Measurements from ENCODE around the gene CDC25B.

Gene CDC25B

GRCh38 chr20:3758566-3758965 lies 37.5 kb upstream of the CDC25B start:
- H3K36me3 Mint-ChIP-seq: peaks cover 22% of the 10 kb centered on the region
- no peak overlapping the region for H3K27ac Mint-ChIP-seq
- H3K4me1 Mint-ChIP-seq: peaks cover 8% of the 10 kb centered on the region
- no peaks in the 10 kb centered on the region for H3K27me3 Mint-ChIP-seq
- no peak overlapping the region for H3K4me3 Mint-ChIP-seq
- ATAC-seq: no peak
- H3K9me3 Mint-ChIP-seq: no peaks in the 10 kb centered on the region

GRCh38 chr20:3759316-3759823 lies 36.7 kb upstream of the CDC25B start:
- H3K27ac Mint-ChIP-seq: no peak overlapping the region
- no peak overlapping the region for H3K4me3 Mint-ChIP-seq
- no peaks in the 10 kb centered on the region for H3K27me3 Mint-ChIP-seq
- H3K4me1 Mint-ChIP-seq: peaks cover 16% of the 10 kb centered on the region
- peaks cover 22% of the 10 kb centered on the region for H3K36me3 Mint-ChIP-seq
- no peak for ATAC-seq
- no peaks in the 10 kb centered on the region for H3K9me3 Mint-ChIP-seq

- Mint-ChIP-seq H3K4me1 (peaks cover 21% of the 10 kb centered on the region), H3K36me3 (peaks cover 22% of the 10 kb centered on the region), H3K4me3 (no peak overlapping the region), H3K27me3 (no peaks in the 10 kb centered on the region), H3K27ac (no peak overlapping the region), H3K9me3 (no peaks in the 10 kb centered on the region)
- no peak for ATAC-seq
These were observed 36.2 kb upstream of the CDC25B start for GRCh38 chr20:3759884-3760283.

GRCh38 chr20:3760655-3761348 lies 35.3 kb upstream of the CDC25B start:
- Mint-ChIP-seq H3K9me3 (no peaks in the 10 kb centered on the region), H3K27ac (no peak overlapping the region), H3K4me1 (peaks cover 30% of the 10 kb centered on the region), H3K4me3 (no peak overlapping the region), H3K27me3 (no peaks in the 10 kb centered on the region), H3K36me3 (peaks cover 18% of the 10 kb centered on the region)
- ATAC-seq: no peak

- H3K27me3 Mint-ChIP-seq: no peaks in the 10 kb centered on the region
- peak overlapping the region; percentile 36 for H3K27ac Mint-ChIP-seq
- H3K4me3 Mint-ChIP-seq: no peak overlapping the region
- H3K9me3 Mint-ChIP-seq: no peaks in the 10 kb centered on the region
- H3K4me1 Mint-ChIP-seq: peaks cover 51% of the 10 kb centered on the region
- ATAC-seq: no peak
- peaks cover 6% of the 10 kb centered on the region for H3K36me3 Mint-ChIP-seq
These were observed 32.2 kb upstream of the CDC25B start for GRCh38 chr20:3763671-3764601.

GRCh38 chr20:3764659-3765058 lies 31.5 kb upstream of the CDC25B start:
- Mint-ChIP-seq H3K9me3 (no peaks in the 10 kb centered on the region), H3K4me1 (peaks cover 54% of the 10 kb centered on the region), H3K36me3 (peaks cover 6% of the 10 kb centered on the region), H3K27ac (peak overlapping the region; percentile 36), H3K27me3 (no peaks in the 10 kb centered on the region), H3K4me3 (no peak overlapping the region)
- ATAC-seq: no peak

- H3K27ac Mint-ChIP-seq: peak overlapping the region; percentile 36
- no peak overlapping the region for H3K4me3 Mint-ChIP-seq
- no peaks in the 10 kb centered on the region for H3K9me3 Mint-ChIP-seq
- H3K4me1 Mint-ChIP-seq: peaks cover 54% of the 10 kb centered on the region
- H3K36me3 Mint-ChIP-seq: peaks cover 6% of the 10 kb centered on the region
- no peak for ATAC-seq
- H3K27me3 Mint-ChIP-seq: no peaks in the 10 kb centered on the region
These were observed 30.8 kb upstream of the CDC25B start for GRCh38 chr20:3765171-3765882.

GRCh38 chr20:3766422-3767109 lies 29.5 kb upstream of the CDC25B start:
- no peak for ATAC-seq
- Mint-ChIP-seq H3K36me3 (peaks cover 4% of the 10 kb centered on the region), H3K4me3 (peak overlapping the region; percentile 89), H3K27ac (peak overlapping the region; percentile 90), H3K9me3 (no peaks in the 10 kb centered on the region), H3K4me1 (peaks cover 47% of the 10 kb centered on the region), H3K27me3 (no peaks in the 10 kb centered on the region)

- no peaks in the 10 kb centered on the region for H3K9me3 Mint-ChIP-seq
- H3K4me1 Mint-ChIP-seq: peaks cover 47% of the 10 kb centered on the region
- H3K36me3 Mint-ChIP-seq: no peaks in the 10 kb centered on the region
- peak overlapping the region; percentile 89 for H3K4me3 Mint-ChIP-seq
- no peaks in the 10 kb centered on the region for H3K27me3 Mint-ChIP-seq
- H3K27ac Mint-ChIP-seq: peak overlapping the region; percentile 90
- no peak for ATAC-seq
These were observed 29.0 kb upstream of the CDC25B start for GRCh38 chr20:3767110-3767426.

- Mint-ChIP-seq H3K9me3 (no peaks in the 10 kb centered on the region), H3K36me3 (no peaks in the 10 kb centered on the region)
- ATAC-seq: peak; percentile 97
These were observed 28.4 kb upstream of the CDC25B start, which contains the start of gene ADISSP for GRCh38 chr20:3767427-3768341. Gene ADISSP (minus strand): TSS chr20:3767753. CDS start chr20:3760100, 7,653 bp downstream.

GRCh38 chr20:3768342-3769130 lies 27.6 kb upstream of the CDC25B start:
- H3K4me3 Mint-ChIP-seq: peak overlapping the region; percentile 89
- H3K9me3 Mint-ChIP-seq: no peaks in the 10 kb centered on the region
- peaks cover 47% of the 10 kb centered on the region for H3K4me1 Mint-ChIP-seq
- ATAC-seq: peak; percentile 73
- H3K27ac Mint-ChIP-seq: peak overlapping the region; percentile 90
- no peaks in the 10 kb centered on the region for H3K27me3 Mint-ChIP-seq
- no peaks in the 10 kb centered on the region for H3K36me3 Mint-ChIP-seq

More at GRCh38 chr20:3767427-3768341, 28.4 kb upstream of the CDC25B start, which contains the start of gene ADISSP:
- Mint-ChIP-seq H3K27me3 (no peaks in the 10 kb centered on the region), H3K4me1 (peaks cover 47% of the 10 kb centered on the region), H3K4me3 (peak within 1 kb of the TSS; percentile 89), H3K27ac (peak within 1 kb of the TSS; percentile 90)

- Mint-ChIP-seq H3K27me3 (no peaks in the 10 kb centered on the region), H3K4me1 (peaks cover 16% of the 10 kb centered on the region), H3K36me3 (no peaks in the 10 kb centered on the region), H3K27ac (no peak overlapping the region), H3K9me3 (no peaks in the 10 kb centered on the region), H3K4me3 (no peak overlapping the region)
- ATAC-seq: no peak
These were observed 24.5 kb upstream of the CDC25B start for GRCh38 chr20:3771552-3772058.

- Mint-ChIP-seq H3K4me3 (no peak overlapping the region), H3K4me1 (peaks cover 32% of the 10 kb centered on the region), H3K9me3 (no peaks in the 10 kb centered on the region), H3K36me3 (no peaks in the 10 kb centered on the region), H3K27me3 (peaks cover 12% of the 10 kb centered on the region), H3K27ac (no peak overlapping the region)
- no peak for ATAC-seq
These were observed 20.5 kb upstream of the CDC25B start for GRCh38 chr20:3775457-3776108.

Data from stimulated activated memory B cell treated with anti-CD40 and anti-IgM and Interleukin-4, amounts not matched to agents 10 μg/mL and 1 μg/mL and 100 μg/mL, for 72 hours (primary cell).